Iris pigment epithelial cell (primary cell): ENCODE results near the gene ITIH4.
A peak's percentile ranks its signal among the peaks of the same experiment; 100 is the strongest.
"Not testable (repeated sequence)": the region's sequence is repeated elsewhere in the genome, so short reads cannot be mapped to it uniquely, and the experiment has no call there.

Source experiments
- DNase-seq: peaks from one replicate; pipeline ENCODE4 v3.0.0-alpha.2; 2011; ENCODE audit warnings: low read depth

ITIH4 gene

GRCh38 chr3:52783211-52783555 lies 47.3 kb downstream of the ITIH4 start:
- DNase-seq = no peak

- DNase-seq = no peak
Observed at GRCh38 chr3:52782412-52783210, 47.9 kb downstream of the ITIH4 start.

DNA sequence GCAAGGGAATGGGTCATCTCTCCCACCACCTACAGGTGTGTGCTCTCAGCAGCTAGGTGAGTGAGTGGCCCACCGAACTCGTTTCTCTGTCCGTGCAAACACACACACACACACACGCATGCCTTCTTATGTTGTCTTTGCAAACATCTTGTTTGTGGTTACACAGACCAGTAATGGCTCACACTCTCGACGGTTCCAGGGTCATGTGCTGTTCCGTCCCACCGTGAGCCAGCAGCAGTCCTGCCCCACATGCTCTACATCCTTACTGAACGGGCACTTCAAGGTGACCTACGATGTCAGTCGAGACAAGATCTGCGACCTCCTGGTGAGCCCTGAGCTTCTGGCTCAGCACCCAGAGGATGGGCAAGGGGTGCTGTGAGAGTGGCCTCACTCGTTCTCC lies 48.7 kb downstream of the ITIH4 start:
- DNase-seq = no peak

GRCh38 chr3:52779837-52780585 lies 50.5 kb downstream of the ITIH4 start:
- DNase-seq = no peak

GRCh38 chr3:52779011-52779836 lies 51.2 kb downstream of the ITIH4 start:
- DNase-seq = no peak

DNA sequence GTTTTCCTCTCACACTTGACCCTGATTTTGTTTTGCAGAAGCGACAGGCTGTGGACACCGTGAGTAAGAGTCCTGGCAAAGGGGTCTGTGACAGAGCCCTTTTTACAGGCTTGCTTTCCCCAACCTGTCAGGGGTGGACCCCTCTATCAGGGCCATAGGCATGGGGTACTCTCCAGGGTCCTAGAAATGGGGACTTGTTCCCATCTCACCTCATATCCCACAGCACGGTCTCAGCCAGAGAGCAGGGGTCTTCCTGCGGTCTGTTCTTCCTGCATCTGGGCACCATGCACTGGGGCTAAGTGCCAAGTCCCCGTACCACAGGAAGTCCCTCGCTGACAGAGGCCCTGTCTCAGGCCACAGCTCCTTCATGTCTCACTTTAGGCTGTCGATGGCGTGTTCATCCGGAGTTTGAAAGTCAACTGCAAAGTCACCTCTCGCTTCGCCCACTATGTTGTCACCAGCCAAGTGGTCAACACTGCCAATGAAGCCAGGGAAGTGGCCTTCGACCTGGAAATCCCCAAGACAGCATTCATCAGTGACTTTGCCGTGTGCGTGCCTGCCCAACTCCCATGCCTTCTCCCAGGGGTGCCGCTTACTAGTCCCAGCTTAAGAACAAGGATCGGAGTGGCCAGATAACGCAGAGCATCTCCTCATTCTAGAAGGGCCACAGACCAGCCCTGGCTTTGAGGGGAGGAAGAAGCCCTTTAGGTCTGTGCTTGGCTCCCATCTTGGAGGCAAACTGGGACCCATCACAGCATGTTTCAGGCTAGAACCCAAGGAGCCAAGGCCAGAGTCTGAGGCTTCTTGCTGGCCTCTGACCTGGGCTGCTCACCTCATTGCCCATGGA lies 52.3 kb downstream of the ITIH4 start:
- DNase-seq = no peak

- DNase-seq = no peak
Observed at GRCh38 chr3:52777127-52777958, 53.1 kb downstream of the ITIH4 start, which contains the start of gene ITIH1. Gene ITIH1, plus strand, starts transcription at chr3:52777599. Its CDS starts 17 bp downstream, at chr3:52777616.

DNA sequence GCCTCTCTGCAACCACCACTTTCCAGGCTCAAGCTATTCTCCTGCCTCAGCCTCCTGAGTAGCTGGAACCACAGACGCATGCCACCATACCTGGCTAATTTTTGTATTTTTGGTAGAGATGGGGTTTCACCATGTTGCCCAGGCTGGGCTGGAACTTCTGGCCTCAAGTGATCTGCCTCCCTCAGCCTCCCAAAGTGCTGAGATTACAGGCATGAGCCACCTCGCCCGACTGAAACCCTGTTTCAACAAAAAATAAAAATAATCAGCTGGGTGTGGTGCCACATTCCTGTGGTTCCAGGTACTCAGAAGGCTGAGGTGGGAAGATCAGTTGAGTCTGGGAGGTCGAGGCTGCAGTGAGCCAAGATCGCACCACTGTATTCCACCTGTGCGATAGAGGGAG lies 54.0 kb downstream of the ITIH4 start:
- not testable (repeated sequence) for DNase-seq

DNA sequence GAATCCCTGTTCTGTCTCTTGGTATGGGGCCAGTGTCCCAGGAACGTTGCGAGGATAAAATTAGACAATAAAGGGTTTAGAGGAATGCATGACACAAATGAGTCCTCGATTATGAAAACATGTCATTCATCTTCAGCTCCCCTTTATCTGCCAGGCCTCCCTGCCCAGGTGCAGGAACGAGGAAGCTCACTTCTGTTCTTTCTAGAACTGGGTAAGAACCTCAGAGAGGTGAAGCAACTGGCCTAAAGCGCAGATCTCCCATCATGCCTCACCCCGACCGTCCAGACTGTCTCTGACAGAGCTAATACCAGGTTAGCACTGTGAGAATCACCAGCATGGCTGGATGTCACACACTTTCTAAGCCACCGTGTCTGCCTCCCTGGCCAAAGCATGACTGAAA lies 54.6 kb downstream of the ITIH4 start:
- no peak for DNase-seq

- no peak for DNase-seq
Observed at GRCh38 chr3:52774901-52775864, 55.3 kb downstream of the ITIH4 start.

- no peak for DNase-seq
Observed at GRCh38 chr3:52774066-52774713, 56.3 kb downstream of the ITIH4 start.

DNA sequence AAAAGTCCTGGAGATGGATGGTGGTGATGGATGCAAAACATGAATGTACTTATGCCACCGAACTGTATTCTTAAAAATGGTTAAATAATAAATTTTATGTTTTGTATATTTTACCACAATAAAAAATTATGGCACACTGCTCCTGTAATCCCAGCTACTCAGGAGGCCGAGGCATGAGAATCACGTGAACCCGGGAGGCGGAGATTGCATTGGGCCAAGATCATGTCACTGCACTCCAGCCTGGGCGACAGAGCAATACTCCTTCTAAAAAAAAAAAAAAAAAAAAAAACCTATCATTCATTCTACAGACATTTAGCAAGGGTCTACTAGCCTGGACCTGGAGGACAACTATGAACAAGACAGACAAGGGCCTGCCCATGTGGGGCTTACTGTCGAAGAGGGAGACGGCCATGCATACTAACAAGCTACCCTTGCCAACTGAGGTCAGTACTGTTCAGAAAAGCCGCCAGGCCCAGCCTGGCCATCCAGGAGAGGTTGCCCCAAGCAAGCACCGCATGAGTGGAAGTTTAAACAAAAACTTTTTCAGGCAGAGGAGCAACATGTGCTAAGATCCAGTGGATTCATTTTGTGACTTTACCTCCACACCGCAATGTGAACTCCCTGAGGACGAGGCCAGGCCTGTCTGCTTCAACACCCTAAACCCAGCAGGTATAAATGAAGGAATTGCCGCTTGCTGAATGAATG lies 57.0 kb downstream of the ITIH4 start:
- no peak for DNase-seq

DNA sequence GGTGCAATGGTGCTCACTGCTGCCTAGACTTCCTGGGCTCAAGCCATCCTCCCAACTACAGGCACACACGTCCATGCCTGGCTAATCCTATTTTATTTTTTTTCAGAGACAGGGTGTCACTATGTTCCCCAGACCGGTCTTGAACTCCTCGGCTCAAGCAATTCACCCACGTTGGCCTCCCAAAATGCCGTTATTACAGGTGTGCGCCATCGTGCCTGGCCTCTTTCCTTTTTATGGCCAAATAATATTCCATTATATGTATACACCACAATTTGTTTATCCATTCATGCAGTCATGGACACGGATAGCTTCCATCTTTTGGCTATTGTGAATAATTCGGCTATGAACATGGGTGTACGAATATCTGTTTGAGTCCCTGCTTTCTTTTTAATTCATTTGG lies 58.8 kb downstream of the ITIH4 start:
- no peak for DNase-seq

GRCh38 chr3:52771334-52771681 lies 59.2 kb downstream of the ITIH4 start:
- no peak for DNase-seq

DNA sequence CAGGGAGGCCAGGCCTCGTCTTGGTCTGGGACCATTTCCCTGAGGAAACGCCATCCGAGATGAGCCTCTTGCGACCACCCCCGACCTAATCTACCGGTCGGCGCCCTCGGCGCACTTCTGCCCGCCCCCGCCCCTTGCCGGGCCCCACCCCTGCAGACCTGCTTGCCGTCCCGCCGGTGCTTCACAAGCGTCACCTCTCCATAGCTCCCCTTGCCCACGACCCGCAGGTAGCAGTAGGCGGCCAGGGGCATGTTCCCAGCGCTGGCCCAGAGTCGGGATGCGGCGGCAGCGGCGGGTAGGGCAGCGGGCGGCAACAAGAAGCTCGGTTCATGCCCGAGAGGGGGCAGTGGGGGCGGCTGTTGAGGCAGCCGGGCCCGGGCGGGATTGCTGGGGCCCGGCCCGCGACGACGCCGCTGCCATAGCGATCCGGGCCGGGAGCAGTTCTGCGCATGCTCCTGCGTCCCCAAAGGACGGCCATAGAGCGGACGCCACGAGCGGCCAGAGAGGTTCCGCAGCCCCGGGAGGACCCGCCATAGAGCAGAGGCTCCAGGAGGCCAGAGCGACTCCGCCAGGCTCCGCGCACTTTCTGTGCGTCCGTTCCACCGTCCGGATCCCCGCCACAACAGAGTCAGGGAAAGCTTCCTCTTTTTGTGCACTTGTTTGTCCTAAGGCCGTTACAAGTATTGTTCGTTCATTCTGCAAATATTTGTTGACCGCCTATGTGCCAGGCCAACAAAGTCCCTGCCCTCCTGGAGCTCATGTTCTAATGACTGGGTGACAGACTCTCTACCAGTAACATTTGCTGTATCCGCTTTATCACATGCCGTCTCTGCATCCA lies 59.8 kb downstream of the ITIH4 start, which contains the start of gene NEK4:
TSS of gene NEK4 (minus strand) at position 445 of the 838 bp plus-strand sequence. CDS start at position 251, 194 bp downstream.
- peak; percentile 81 for DNase-seq

DNA sequence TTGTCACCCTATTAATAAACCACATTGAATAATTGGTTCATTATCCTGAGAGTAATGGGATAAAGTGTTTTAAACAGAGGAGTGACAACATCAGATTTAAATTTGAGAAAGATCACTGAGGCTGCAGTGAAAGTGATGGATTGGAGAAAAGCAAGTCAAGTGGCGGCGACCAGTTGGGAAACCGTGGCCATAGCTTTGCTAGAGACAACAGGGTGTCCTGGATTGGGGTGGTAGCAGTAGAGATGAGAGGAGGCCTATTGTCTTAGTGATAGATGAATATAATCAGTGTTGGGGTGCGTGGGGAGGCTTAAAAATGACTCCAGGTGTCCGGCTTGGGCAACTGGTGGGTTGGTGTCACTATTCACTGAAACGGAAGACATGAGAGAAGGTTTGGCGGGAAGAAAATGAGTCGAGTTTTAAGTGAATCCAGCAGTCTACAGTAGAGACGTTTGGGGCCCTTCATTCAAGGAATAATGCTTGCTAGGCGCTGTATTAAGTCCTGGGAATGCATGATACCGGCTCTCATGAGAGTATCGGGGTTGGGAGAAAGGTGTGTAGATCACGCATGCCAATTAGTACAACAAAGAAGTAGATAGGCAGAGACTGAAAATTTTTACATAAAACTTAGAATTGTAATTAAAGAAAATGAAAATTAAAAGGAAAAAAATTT lies 60.6 kb downstream of the ITIH4 start:
- DNase-seq = peak; percentile 16

DNA sequence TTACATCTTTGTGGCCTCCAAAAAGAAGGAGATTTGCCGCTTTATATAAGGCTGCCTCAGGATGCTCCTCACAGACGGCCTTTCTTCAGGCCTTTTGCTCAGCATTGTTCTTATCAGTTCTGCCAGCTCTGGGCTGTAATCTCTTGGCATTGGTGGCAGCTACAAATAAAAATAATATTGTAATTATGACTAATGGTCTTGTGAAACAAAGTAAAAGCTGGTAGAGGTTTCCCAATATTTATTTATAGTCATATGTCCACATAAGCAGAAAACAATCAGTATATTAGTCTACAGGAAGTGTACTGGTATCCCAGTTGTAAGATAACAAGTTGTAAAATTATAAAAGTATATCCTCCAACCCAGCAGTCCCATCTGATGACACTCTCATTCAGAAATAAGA lies 67.0 kb downstream of the ITIH4 start:
- DNase-seq = peak; percentile 45
